ENCODE results near the gene PDE3B.
"Not testable (repeated sequence)": the region's sequence is repeated elsewhere in the genome, so short reads cannot be mapped to it uniquely, and the experiment has no call there.

The PDE3B gene

DNA sequence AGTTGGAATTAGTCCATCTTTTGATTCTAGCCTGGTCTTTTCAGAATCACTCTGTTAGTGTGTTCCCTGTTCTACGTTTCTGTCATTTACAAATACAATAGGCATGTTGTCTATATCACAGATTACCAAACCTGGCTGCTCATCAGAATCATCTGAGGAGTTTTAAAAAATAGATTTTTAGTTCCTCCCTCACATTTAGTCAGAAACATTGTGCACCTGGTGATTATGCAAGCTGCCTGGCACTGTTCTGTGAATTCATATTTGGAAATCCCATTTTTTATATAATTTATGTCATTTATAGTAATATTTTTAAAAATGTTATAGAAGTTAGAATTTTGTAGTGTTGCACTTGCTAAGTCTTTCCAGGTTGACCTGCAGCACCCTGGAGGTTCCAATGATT lies 107.3 kb downstream of the PDE3B start:
- DNase-seq, result no peak

DNA sequence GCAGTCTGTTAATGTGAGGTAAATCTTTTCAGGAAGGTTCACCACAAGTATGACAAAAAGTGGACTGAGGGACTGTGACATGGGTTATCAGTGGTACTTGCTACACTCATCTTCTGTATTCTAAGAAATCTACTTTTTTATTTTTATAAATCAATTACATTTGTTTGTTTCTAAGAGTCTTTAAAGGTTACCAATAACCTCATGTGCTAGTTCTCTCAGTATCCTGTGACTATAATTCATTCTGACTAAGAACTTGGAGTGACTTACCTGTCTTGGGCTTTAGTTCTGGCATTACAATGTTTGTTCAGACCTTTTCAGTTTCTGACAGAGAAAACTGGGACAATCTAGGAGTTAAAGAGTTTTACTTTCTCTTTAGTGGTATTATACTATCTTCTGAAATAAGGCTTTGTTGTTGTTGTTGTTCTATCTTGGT lies 108.4 kb downstream of the PDE3B start:
- DNase-seq, result no peak

DNA sequence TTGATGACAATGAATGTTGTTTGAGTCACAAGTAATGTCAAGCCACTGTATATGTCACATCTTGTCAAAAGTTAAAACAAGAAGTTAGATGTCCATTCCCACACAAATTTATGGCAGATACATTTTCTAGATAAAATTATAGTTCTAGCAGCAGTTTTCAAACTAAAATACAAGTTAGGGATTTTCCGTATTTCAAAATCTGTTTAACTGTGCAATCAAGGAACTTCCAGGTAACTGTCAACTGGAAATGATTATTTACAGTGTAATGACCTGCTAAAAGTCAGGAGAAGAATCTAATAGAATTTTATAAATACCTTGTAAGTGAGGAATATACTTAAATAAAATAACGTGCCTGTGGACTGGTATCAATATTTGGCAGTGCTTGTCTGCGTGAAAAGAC lies 111.5 kb downstream of the PDE3B start:
- DNase-seq, result no peak

DNA sequence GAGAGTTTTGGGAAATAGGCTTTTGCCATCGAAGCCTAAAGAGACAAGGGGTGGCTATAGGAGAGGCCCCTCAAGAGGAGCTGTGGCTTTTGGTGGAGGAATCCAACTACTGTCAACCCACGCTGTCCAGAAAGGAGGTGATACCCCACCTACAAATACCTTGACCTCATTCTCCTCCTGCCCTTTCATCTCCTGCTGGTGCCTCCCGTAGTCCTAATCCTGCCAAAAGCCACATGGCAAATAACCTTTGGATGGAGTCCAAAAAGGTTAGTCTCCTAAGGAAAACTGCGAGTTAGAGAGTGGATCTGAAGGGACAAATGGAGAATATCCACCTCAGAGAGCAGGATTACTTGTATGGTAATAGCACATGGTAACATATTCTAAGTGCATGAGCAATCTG lies 112.7 kb downstream of the PDE3B start:
- no peak for DNase-seq

DNA sequence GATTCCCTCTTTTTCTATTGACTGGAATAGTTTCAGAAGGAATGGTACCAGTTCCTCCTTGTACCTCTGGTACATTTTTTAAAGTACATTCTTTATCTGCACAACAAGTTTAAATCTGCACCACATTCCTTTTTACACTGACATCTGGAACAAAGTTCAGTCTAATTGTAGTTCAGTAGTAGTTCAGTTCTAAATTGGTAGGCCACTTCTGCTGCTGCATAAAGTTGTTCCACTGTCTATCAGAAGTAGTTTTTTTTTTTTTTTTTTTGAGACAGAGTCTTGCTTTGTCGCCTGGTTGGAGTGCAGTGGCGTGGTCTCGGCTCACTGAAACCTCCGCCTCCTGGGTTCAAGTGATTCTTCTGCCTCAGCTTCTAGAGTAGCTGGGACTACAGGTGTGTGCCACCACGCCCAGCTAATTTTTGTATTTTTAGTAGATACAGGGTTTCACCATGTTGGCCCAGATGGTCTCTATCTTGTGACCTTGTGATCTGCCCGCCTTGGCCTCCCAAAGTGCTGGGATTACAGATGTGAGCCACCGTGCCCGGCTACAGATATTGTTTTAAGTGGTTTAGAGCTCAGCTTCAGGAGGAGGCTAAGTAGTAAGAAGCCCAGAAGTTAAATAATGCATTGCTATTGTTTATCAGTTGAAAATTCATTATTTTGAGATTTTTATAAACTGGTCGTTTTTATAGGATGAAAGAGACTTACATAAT lies 115.9 kb downstream of the PDE3B start:
- not testable (repeated sequence) for DNase-seq

DNA sequence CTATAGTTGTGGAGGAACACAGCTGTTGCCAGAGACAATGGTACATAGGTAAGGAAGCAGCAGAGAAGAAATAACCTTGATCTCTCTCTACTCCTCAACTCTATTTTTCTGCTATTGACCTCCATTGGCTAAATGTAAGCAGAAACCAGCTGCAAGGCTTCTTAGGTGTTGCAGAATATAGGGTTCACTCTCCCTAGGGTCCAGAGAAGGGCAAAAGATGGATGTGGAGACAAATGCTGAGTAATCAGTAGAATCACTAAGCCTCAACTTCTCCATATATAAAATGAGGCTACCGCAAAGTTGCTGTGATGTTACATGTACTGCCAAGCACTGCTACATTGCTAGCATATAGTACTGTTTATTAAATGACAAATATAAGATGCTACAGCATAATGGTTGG lies 120.6 kb downstream of the PDE3B start:
- peak in 1 of 5 donors; percentile 31 for DNase-seq

DNA sequence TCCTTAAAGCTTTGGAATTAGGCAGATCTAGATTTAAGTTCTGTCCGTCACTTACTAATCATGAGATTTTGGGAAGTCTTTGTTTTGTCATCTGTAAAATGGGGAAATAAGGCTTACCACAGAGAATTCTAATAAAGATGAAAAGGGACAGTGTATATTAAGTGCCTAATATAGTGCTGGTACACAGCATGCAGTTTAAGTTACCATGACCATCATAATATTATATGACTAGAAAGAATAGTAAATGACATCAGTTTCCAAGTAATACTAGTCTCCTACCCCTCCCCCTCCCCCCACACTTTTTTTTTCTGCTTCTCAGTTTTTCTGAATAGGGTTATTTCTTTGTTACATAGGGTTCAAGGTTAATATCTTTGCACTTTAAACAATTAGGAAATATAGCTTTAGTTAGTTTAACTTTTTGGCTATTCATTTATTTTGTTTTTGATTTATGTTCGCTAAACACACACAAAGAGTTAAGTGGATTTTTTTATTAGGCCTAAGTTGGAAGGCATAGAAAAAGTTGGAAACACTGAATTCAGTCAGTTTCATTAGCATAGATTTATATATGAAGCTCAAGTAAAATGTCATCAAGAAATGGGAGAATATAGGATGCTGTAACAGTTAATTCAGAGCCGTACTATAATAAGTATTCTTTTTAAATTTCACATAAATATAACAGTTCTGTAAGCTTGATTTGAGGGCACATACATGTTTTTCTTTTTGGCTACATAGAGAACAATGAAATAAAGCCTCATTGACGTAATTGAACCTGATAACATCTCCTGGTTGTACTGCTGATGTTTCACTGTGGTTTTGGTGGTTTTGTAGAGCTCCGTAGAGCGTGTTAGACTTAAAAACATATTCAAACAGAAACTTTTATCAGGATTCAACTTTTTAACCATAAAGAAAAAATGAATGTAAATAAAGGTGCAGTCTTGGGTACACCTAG lies 121.2 kb downstream of the PDE3B start:
- DNase-seq, result peak in 4 of 5 donors; percentile 19 to 96 (median 48)

DNA sequence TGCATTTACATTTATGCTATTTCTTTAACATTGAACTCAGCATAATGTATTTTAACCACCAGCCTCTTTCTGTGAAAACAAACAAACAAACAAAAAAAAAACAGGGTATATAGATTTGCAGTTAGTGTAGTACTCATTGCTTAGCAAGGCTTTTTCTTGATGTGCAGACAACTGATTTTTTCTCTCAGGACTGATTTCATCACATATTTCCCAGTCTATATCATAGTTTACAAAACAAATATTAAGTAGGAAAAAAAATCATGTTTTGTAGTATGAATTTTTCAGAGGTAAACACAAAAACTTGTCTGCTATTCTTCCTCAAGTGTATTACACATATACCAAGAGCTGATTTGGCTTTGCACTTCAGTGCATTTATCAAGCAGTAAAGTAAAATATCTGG lies 123.0 kb downstream of the PDE3B start:
- DNase-seq, result no peak

DNA sequence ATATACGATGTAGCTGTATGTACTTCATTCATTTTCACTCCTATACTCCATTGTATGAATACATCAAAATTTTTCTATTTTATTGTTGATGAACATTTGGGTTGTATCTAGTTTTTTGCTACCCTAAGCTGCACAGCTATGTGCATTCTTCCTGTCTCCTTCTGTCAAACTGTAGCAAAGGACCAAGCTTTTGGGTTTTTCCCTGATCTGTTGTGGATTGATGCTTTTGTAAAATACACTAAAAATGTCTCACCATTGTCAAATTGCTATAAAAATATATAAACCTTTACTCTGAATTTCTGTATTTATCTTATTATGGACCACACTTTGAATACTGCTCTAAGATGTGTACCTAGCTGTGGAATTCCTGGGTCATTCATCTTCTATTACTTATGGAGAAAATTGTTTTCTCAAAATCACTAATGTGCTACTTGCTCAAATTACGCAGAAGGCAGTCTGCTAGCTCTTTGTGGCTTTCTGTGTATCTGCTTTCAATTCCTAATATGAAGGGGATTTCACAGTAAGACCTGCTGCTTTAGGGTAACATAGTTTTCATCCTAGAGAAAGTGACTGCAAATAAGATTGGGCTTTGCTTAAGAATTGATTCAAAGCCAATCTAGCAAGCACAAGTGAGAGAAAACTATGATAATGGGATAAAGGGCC lies 125.1 kb downstream of the PDE3B start:
- peak in 1 of 5 donors; percentile 69 for DNase-seq

DNA sequence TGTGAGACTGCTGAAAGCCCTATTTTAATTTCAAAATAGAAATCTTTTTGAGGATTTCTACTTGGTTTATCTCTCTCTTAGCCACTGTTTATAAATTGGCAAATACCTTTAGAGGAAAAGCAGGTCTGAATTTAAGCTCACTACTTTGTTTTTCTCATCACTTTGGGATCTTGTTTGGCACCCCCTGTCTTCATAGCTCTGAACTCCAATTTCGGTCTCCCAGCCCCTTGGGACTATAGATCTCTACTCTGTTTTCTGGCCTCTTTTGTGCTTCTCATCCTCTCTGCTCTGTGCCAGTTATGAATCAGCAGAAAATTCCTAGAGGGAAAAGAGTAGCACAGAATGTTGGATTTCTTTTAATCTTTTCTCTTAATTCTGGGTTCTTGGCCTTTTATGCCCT lies 130.2 kb downstream of the PDE3B start:
- no peak for DNase-seq

DNA sequence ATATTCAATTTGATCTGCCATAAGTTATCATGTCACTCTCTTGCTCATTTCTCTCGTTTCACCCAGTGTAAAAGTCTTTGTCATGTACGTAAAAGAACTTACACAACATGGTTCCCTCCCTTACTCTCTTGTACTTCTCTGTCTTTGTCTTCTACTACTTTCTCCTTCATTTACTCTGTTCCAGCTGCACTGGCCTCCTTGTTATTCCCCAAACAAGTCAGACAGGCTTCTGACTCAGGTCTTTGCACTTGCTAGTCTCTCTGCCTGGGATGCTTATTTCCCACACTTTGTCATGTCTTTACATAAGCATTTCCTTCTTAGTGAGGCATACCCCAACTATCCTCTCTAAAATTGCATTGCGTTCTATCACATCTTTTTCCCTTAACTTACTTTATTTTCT lies 131.1 kb downstream of the PDE3B start:
- DNase-seq, result no peak

DNA sequence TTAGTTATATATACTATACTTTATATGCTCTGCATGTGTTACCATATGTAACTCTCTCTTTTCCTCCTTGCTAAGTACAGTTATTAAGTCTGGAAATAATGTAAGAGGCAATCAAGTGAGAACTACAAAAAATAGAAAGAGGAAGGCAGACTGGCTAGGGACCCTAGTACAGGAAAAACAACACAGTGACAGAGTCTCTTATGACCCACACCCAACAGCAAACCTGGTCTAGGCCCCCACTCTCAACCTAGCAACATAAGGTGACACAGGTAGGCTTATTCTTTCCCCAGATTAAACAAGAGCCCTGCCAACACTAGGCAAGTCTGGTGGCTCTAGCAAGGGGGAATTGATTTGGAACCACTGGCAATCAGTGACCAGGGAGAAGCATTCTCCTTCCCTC lies 132.3 kb downstream of the PDE3B start:
- no peak for DNase-seq

DNA sequence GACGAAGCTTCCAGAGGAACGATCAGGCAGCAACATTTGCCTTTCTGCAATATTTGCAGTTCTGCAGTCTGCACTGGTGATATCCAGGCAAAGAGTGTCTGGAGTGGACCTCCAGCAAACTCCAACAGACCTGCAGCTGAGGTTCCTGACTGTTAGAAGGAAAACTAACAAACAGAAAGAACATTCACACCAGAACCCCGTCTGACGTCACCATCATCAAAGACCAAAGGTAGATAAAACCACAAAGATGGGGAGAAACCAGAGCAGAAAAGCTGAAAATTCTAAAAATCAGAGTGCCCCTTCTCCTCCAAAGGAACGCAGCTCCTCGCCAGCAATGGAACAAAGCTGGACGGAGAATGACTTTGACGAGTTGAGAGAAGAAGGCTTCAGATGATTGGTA lies 134.9 kb downstream of the PDE3B start:
- DNase-seq, result not testable (repeated sequence)

DNA sequence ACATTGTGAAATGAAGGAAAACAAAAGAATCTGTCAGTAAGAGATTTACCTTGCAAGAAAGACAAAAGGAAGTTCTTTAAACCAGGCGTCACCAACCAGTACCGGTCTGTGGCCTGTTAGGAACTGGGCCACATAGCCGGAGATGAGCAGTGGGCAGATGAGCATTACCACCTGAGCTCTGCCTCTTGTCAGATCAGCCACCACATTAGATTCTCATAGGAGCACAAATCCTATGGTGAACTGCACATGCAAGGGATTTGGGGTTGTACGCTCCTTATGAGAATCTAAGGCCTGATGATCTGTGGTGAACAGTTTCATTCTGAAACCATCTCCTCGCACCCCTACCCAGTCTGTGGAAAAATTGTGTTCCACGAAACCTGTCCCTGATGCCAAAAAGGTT lies 140.2 kb downstream of the PDE3B start:
- DNase-seq, result no peak

DNA sequence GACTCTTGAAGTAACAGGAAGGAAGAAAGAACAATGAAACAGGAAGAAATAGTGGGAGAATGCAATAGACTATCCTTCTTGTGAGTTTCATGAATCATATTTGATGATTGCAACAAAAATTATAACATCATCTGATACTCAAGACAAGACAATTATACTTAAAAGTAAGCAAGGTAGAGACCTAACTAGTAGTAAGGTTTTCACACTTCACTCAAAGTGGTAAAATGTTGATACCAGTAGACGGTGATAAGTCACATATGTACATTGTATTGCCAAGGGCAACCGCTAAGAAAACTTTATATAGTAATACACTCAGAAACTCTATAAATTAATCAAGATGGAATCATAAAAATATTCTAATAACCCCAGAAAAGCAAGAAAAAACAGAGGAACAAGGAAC lies 140.6 kb downstream of the PDE3B start:
- no peak for DNase-seq

DNA sequence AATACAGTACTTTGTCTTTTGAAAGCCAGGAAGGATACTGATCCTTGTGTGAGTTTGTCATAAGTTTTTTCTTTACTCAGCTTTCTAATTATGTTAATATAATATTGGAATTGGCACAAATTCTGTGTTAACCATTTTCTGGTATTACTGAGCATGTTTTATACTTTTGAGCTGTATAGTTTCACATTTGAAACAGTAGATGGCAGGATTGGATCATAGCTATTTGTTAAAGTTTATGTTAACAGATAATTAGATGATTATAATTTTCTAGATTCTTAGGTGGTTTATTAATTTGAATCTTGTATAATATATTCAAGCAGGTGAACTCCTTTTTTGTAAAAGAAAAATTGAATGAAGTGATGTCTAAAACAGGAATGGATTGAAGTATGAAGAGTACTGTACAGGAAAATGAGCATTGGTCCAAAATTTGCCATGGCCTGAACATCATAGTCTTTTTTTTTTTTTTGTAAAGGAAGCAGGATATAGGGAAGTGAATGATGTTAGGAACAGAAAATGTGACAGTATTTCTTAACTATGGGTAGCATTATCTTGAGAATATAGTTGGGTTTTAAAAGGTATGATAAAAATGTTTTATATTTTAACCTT lies 146.4 kb downstream of the PDE3B start:
- no peak for DNase-seq

DNA sequence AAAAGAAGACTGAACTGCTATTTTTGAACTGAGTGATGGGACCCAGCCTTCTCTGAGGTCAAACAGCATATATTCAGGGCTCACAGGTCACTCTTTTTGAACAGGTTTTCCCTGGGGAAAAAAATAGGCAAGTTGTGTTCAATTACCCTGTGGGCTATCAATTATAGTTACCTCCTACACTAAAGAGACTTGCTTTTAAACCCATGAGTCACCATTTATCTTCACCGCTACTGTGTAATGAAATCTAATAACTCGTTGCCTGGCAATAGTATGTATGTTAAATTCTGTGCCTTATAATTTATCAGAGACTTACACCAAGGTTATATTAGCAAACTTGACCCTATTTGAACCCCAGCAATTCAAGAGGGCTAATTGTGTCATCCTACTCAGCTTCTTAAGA lies 149.9 kb downstream of the PDE3B start:
- DNase-seq, result no peak

DNA sequence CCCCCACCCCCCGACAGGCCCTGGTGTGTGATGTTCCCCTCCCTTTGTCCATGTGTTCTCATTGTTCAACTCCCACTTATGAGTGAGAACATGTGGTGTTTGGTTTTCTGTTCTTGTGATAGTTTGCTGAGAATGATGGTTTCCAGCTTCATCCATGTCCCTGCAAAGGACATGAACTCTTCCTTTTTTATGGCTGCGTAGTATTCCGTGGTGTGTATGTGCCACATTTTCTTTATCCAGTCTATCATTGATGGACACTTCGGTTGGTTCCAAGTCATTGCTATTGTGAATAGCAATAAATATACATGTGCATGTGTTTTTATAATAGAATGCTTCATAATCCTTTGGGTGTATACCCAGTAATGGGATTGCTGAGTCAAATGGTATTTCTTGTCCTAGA lies 152.4 kb downstream of the PDE3B start:
- not testable (repeated sequence) for DNase-seq

DNA sequence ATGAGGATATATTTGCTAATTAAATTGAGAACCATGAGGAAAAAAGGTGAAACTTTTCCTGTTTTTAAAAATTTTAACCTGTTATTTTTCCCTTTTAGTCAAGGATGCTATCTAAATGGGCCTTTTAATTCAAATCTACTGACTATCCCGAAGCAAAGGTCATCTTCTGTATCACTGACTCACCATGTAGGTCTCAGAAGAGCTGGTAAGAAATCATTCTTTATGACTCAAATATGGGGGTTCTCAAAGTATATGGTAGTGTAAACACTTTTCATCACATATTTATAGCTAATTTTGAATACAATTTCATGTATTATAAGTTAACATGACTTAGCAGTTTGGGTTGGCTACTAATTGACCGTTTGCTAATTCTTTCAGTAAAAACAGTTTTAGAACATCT lies 160.2 kb downstream of the PDE3B start:
- DNase-seq, result no peak

DNA sequence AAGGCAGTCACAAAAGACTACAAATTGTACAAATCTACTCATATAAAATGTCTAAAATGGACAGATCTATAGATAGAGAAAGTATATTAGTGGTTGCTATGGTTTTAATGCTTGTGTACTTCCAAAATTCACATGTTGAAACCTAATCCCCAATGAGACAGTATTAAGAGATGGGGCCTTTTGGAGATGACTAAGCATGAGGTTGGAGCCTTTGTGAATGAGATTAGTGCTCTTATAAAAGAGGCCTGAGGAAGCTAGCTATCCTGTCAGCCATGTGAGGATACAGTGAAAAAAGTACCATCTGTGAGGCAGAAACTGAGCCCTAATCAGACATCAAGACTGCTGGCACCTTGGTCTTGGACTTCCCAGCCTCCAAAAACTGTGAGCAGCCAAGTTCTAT lies 165.9 kb downstream of the PDE3B start:
- DNase-seq, result no peak

DNA sequence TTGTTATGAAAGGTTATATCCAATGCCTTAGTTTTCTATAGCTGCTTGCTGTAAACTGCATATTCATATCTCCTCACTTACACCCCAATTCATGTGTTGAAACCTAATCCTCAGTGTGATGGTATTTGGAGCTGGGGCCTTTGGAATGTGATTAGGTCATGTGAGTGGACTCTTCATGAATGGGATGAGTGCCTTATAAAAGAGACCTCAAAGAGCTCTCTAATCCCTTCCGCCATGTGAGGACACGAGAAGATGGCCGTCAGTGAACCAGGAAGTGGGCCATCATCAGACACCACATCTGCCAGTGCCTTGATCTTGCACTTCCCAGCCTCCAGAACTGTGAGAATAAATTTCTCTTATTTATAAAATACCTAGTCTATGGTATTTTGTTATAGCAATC lies 169.2 kb downstream of the PDE3B start:
- no peak for DNase-seq

DNA sequence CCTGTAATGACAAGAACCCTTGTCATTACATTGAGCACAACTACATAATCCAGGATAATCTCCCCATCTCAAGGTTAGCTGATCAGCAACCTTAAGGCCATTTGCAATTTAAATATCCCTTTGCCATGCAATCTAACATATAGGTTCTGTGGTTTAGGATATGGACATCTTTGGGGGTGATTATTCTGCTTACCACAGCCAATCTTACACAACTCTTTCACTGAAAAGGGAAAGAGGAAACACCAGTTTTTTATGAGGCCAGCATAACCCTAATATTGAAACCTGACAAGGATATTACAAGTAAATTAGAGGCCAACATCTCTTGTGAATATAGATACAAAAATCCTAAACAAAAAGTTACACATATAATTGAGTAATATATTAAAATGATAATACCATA lies 169.9 kb downstream of the PDE3B start:
- DNase-seq, result no peak

DNA sequence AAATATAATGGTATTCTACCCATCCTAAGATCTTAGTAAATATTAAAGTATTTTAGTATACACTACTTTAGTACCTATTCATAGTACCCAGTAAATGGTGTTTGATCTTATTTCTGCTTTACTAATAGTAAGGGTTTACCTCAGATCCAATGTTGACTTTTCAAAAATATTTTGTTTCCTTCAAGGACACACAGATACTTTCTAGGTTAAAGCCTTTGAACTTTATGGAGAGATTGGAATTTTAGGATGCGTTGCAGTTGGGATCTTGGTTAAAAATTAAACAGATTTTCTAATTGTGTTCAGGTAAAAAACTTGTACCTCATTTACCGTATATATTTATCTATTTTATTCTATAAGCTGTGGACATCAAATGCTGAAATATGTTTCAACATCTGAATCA lies 175.2 kb downstream of the PDE3B start:
- no peak for DNase-seq

All from T-helper 1 cell (primary cell).